ENCODE measurements around the gene RHNO1.

The RHNO1 gene

GRCh38 chr12:2936301-2936700, 59.3 kb downstream of the RHNO1 start:
- DNase-seq (ENCODE audit: extremely low read depth, low read depth): no peak
- H3K4me3 ChIP-seq (replicated peaks; ENCODE audit: low read depth, low read length): no peak overlapping the region
- no peak for TF ChIP-seq CTCF (IDR thresholded peaks at IDR 0.05; ENCODE audit: low read depth, low read length, missing control alignments)

- no peak for TF ChIP-seq CTCF (IDR thresholded peaks at IDR 0.05; ENCODE audit: low read depth, low read length, missing control alignments)
- no peak overlapping the region for H3K4me3 ChIP-seq (replicated peaks; ENCODE audit: low read depth, low read length)
- no peak for DNase-seq (ENCODE audit: extremely low read depth, low read depth)
Observed at GRCh38 chr12:2937500-2937899, 60.5 kb downstream of the RHNO1 start.
